NCI-H226 (cell line): ENCODE data around the gene DOK6.
A peak's percentile ranks its signal among the peaks of the same experiment; 100 is the strongest.
"Not testable (repeated sequence)": the region's sequence is repeated elsewhere in the genome, so short reads cannot be mapped to it uniquely, and the experiment has no call there.

Experiments
- DNase-seq: peaks from one replicate; pipeline ENCODE4 v3.0.0-alpha.2; 2015

DOK6 gene

GRCh38 chr18:69820538-69820937 is 419.9 kb downstream of the DOK6 start:
- DNase-seq, result no peak

- no peak for DNase-seq
Measured at GRCh38 chr18:69830189-69830588, 429.5 kb downstream of the DOK6 start.

GRCh38 chr18:69834980-69835379 is 434.3 kb downstream of the DOK6 start:
- not testable (repeated sequence) for DNase-seq

GRCh38 chr18:69838003-69838402 is 437.3 kb downstream of the DOK6 start:
- DNase-seq, result no peak

GRCh38 chr18:69838620-69839411 is 438.1 kb downstream of the DOK6 start:
- DNase-seq, result peak; percentile 67

GRCh38 chr18:69839497-69839896 is 438.8 kb downstream of the DOK6 start:
- no peak for DNase-seq

- DNase-seq, result no peak
Measured at GRCh38 chr18:69840001-69840400, 439.3 kb downstream of the DOK6 start.

GRCh38 chr18:69840445-69840844 is 439.8 kb downstream of the DOK6 start:
- no peak for DNase-seq

- DNase-seq, result no peak
Measured at GRCh38 chr18:69841117-69841516, 440.4 kb downstream of the DOK6 start.

- DNase-seq, result no peak
Measured at GRCh38 chr18:69843015-69843414, 442.3 kb downstream of the DOK6 start.

- no peak for DNase-seq
Measured at GRCh38 chr18:69844656-69845055, 444.0 kb downstream of the DOK6 start.

GRCh38 chr18:69845593-69846506 is 445.2 kb downstream of the DOK6 start:
- DNase-seq, result no peak

- DNase-seq, result no peak
Measured at GRCh38 chr18:69853051-69853450, 452.4 kb downstream of the DOK6 start.

GRCh38 chr18:69854455-69854854 is 453.8 kb downstream of the DOK6 start:
- DNase-seq, result no peak

- no peak for DNase-seq
Measured at GRCh38 chr18:69858897-69859296, 458.2 kb downstream of the DOK6 start.

- DNase-seq, result not testable (repeated sequence)
Measured at GRCh38 chr18:69864802-69865201, 464.1 kb downstream of the DOK6 start.

- DNase-seq, result no peak
Measured at GRCh38 chr18:69865776-69866175, 465.1 kb downstream of the DOK6 start.

GRCh38 chr18:69866212-69866611 is 465.5 kb downstream of the DOK6 start:
- no peak for DNase-seq

GRCh38 chr18:69870736-69871135 is 470.0 kb downstream of the DOK6 start:
- no peak for DNase-seq

GRCh38 chr18:69871363-69871762 is 470.7 kb downstream of the DOK6 start:
- DNase-seq, result no peak

GRCh38 chr18:69872661-69873060 is 472.0 kb downstream of the DOK6 start:
- DNase-seq, result no peak

- peak; percentile 8 for DNase-seq
Measured at GRCh38 chr18:69874058-69874457, 473.4 kb downstream of the DOK6 start.

GRCh38 chr18:69876490-69876889 is 475.8 kb downstream of the DOK6 start:
- no peak for DNase-seq
